IPS-NIHi11 (cell line): Measurements from ENCODE around the gene DUSP1.

Experiments used
- DNase-seq: peaks from one replicate; pipeline ENCODE4 v3.0.0; 2012; ENCODE audit warnings: mixed read lengths, low spot score

DUSP1 gene

GRCh38 chr5:172762214-172763119 is 8.5 kb downstream of the DUSP1 start:
- no peak for DNase-seq

DNA sequence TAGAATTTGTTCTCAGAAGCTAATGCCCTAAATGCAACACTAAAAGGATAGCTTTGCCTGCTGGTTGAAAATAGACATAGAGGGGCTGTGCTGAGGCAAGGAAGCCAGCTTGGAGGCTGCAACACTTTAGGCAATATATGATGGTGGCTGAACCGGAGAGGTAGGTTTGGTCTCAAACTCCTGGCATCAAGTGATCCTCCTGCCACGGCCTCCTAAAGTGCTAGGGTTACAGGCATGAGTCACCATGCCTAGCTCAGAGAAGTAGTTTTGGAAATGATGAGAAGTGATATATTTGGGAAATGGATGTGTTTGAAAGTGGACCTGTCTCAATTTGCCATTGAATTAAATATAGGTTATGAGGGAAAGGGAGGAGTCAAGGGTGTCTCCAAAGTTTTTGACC is 10.0 kb downstream of the DUSP1 start:
- no peak for DNase-seq

- no peak for DNase-seq
These were observed 10.9 kb downstream of the DUSP1 start for GRCh38 chr5:172760136-172760535.

GRCh38 chr5:172758834-172759149 is 12.2 kb downstream of the DUSP1 start:
- DNase-seq = no peak

DNA sequence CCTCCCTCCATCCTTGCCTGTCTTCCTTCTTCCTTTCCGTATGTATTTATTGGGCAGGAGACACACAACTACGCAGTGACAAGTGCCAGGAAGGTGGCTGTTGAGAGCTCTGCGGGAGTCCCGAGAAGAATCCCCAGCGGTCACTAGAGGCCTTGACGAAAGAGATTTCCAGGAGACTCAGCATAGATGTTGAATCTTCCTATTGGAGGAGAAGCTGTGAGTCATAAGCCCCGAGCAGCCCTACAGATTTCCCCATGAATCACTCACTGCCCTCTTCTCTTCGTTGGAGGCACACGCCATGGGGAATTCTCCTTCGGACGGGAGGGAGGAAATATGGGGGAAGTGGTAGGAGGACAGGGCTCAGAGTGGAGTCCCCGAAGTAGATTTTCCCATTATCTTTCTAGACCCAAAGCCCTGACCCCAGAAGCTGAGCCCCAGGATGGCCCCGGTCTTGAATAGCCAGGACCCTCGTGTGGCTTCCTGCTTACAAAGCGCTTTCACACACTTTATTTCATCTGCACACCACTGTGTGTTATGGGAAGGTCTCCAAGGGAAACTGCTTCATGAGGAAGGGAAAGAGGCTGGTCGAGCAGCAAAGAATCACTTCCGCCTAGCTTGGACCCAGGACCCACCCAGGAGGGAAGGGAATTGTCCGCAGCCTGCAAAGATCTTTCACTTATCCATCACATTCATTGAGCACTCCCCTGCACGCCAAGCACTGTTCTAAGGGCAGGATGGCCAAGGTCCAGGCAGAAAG is 12.7 kb downstream of the DUSP1 start:
- peak; percentile 55 for DNase-seq

DNA sequence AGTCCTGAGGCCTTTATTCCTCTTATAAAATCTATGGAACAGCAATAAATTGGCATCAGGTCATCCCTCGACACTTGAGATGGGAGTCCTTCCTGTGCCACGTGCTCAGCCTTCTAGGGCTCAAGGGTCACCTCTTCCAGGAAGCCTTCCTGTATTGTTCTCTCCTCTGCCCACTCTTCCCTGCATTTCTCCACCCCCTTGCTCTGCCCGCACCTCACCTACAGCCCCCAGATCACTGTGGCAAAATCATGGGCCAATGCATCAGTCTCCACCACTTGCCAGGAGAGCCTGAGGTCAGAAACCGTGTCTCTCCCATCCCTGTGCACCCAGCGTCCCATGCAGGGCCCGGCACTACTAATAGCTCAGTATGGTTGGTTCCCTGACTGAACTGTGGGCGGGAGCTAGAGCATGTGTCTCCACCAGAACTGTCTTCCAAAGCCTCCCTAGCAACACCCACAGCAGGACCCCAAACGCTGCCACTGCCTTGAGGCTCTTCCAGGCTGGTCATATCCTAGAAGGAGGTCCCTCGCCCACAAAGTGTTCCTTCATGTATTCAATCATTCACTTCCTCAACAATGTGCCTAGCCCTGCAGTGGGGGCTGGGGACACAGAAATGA is 13.5 kb downstream of the DUSP1 start:
- no peak for DNase-seq

GRCh38 chr5:172756764-172757393 is 14.1 kb downstream of the DUSP1 start:
- DNase-seq = no peak

DNA sequence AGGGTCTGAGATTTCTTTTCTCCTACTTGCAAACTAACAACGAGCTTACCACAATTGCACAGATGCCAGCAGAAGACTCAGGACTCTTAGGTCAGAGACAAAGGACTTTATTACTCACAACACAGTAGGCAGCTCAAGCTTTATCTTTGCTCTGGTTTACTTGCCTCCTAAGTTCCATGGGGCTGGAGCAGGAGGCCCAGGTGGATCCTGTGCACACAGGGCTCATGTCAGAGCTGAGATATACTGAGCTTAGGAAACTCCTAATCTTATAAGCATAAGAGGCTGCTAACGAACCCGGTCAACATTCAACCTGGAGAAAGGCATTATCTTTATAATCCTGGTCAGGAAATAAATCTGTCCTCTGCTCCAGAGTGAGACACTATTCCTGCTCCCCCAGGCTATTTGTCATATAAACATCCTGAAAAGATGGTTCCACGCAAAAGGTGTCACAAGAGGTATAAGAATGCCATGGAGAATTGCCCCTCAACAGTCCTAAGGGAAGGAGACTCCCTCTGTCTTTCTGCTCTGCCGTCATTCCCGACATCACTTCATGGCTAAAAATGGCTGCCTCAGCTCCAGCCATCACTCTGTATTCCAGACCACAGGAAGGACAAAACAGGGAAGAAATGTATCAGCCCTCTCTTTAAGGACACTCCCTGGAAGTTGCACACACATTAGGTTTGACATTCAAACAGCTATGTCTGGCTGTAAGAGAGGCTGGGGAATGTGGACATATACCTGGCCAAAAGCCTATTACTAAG is 16.2 kb downstream of the DUSP1 start:
- DNase-seq = no peak

GRCh38 chr5:172753101-172753500 is 17.9 kb downstream of the DUSP1 start:
- no peak for DNase-seq

DNA sequence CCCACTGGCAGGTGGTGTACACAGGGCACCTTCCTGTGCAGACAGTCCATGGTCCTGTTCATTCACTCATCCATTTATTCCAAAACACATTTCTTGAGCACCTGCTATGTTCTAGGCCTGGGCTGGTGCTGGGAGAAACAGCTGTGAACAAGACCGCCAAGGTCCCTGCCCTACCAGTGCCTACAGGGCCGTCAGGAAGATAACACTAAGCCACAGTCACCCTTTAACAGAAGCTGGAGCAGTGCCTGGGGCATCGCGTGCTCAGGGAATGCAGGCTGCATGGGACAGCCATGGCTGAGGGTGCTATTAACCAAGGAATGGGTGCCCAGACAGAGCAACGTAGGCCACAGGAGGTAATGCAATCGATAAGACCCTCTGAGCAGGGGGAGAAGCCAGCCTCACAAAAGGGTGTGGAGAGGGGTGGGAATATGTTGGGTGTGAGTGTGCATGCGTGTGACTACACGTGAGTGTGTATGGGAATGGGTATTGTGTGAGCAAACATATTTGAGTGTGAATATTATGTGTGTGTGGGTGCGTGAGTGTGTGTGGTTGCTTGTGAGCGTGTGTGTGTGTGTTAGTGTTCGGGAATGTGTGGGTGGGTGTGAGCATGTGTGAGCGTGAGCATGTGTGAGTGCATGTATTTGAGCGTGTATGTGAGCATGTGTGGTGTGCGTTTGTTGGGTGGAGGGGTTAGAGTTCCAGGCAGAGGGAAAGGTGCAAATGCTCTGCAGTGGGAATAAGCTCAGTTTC is 19.1 kb downstream of the DUSP1 start:
- DNase-seq = no peak

GRCh38 chr5:172749881-172750633 is 20.9 kb downstream of the DUSP1 start:
- no peak for DNase-seq

DNA sequence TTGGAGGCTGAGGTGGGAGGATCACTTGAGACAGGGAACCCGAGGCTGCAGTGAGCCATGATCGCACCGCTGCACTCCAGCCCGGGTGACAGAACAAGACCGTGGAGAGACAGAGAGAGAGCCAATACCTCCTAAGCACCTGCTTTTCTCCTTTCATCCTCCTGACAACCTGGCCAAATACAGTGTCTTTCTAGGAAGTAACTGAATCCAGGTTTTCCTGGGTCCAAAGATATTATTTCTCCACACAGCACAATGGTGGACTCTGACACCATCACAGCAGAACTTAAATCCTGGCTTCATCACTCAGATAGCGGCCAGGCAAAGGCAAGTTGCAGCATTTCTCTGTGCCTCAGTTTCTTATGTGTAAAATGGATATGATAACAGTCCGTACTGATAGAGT is 21.9 kb downstream of the DUSP1 start:
- no peak for DNase-seq

DNA sequence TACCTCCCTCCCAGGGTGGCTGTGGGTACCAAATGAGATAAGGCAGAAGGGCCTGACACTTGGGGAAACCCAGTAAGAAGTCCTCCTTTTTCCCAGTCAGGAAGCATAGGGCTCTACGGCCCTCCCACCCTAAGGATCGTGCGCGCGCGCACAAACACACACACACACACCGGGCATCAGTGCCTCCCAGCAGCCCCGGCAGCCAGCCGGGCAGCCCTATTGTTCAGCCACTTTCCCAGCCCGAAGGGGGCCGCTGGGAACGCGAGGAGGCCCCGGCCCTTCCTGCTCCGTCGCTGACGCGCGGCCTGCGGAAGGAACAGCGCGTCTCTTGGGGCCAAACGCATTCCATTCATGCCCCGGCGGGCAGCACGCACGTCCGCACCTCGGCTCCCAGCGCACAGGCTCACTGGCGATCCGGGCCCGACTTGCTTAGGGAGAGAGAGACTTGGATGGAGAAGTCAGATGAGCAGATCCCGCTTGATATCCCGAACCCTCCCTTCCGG is 22.6 kb downstream of the DUSP1 start:
- DNase-seq = no peak

DNA sequence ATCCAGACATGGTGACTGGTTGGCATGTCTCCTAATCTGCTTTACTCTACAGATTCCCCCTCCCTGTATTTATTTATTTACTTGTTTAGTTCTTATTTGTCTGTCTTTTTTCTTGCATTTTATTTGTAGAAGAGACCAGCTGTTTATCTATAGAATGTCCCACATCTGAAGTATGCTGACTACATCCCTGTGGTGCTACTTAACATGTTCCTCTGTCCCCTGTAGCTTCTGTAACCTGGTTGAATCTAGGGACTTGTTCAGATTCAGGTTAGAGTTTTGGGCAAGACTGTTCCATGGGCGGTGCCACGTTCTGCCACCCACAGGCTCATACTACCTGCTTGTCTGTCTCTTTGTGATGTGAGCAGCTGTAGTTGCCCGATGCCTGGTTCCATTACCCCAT is 23.5 kb downstream of the DUSP1 start:
- no peak for DNase-seq

DNA sequence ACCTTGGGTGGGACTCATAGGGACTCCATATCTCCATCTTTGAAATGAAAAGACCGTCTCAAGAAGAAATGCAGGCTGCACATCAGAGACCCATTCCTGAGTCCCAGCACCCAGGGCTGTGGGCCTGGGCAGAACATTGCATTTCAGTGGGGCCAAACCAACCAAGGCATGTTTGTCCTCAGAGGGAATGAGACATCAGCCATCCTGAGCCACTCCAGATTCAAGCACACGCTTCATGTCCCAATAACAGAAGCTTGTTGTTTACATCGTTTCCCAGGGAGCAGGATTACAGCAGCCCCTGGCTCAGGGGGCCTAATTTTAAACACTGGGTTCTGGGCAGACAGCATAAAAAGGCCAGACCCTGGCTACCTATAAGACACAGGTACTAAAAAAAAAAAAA is 24.3 kb downstream of the DUSP1 start:
- no peak for DNase-seq

DNA sequence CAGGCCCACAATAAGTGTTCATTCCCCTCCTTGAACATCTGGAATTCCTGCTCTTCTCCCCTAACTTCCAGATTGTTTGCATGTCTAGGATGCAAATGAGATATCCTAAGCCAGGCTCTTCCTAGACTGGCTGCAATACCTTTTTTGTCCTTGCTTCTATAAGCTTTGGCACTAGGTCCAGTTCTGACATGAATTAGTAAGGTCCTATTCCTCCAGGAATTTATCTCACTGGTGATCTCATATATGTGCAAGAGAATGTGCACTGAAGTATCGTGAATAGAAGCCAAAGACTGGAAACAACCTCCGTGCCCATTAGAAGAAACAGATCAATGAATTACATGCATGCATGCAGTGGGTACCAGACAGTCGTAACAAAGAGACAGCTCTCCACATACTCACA is 25.2 kb downstream of the DUSP1 start:
- DNase-seq = no peak

DNA sequence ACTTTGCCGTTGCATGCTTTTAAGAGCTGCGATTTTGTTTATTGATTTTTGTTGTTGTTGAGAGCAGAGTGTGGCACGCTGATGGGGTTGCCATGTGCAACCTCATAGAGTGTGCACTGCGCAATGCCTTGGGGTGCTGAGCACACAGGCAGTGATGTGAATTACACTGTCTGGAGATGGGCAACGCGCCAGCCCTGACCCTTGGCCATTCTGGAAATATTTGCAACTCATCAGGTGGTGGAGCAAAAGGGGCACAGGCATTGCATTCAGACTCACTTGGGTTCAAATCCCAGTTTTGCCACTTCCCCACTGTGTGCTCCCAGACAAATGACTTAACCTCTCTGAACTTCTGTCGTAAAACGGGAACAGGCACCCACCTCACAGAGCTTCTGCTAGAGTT is 25.6 kb downstream of the DUSP1 start:
- no peak for DNase-seq

GRCh38 chr5:172744123-172745104 is 26.6 kb downstream of the DUSP1 start:
- DNase-seq = no peak
